NCI-H345 (cell line): Measurements from ENCODE around the gene PDE4B.

ENCODE experiments used
- DNase-seq: peaks from one replicate; lab custom pipeline; 2025; lab: John Stamatoyannopoulos, UW

PDE4B gene

DNA sequence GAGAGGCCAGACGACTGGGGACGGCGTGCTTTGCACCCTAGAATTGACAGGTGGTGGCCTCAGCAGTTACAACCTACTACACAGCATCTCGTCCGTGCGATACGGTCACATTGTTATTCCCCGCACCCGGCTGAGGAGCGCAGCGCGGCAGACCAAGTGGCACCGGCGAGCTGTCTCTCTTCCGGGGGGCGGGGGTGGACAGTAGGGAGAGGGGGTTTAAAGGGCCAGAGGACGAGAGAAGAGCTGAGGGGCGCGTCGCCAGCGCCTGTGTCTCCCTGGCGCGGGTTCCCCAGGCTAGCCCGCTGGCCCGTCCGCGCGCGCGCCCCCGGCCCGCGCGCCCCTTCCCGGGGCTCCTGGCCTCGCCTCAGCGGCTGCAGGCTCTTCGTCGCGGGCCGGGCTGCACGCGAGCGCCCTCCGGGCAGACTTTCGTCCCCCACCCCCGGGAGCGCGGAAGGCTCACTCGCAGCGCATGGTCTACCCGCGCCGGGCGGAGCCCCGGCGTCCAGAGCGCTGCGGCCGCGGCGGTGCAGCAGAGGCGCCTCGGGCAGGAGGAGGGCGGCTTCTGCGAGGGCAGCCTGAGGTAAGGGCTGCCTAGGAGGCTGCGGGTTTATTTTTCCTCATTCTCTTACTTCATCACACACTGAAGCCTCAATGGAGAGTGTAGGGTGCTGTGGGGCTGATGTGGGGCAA, at the start of gene PDE4B:
Gene PDE4B, plus strand, starts transcription at position 227 of the 690 bp plus-strand sequence.
- peak; percentile 52 for DNase-seq

DNA sequence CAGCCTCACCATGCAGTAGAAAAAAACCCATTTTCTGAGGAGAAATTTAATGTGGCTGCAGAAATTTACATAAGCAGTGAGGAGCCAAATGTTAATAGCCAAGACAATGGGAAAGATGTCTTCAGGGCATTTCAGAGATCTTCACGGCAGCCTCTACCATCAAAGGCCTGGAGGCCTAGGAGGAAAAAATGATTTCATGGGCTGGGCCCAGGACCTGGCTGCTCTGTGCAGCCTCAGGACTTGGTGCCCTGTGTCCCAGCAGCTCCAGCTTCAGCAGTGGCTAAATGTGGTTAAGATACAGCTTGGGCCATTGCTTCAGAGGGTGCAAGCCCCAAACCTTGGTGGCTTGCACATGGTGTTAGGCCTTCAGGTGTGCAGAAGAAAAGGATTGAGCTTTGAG, 48.0 kb upstream of the PDE4B start:
- DNase-seq: no peak

DNA sequence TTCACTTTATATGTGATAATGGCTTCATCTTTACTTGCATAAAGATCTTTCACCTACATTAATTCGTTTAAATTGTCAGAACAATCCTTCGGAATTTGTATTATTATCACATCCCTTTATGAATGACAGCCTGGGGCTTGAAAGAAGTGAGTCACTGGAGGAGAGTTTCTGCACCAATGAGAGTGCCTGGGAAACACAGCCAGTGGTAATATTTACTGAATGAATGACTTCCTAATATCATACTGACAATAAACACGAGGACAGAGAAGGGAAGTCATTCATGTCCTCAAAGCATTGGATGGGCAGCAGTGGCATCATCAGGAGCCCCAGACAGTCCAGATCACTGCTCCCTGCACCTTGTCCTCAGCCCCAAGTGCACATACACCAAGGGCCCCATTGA, 40.7 kb upstream of the PDE4B start:
- no peak for DNase-seq

DNA sequence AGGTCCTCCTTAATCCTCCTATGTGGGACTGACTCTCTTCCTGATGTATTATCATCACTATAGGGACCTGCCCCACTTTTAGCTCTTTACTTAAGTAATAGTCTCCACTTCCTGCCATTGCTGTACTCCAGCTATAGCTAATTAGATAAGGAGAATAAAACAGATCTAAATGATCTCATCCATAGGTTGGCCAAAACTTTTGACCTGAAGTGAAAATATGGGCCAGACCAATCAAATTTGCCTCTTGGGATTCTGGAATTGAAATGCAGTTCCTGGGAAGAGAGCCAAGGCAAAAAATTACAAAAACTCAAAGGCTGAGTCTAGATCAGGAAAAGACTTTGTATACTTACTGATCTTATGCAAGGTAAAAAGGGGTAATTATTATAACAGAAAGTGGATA, 36.1 kb upstream of the PDE4B start:
- DNase-seq: no peak

DNA sequence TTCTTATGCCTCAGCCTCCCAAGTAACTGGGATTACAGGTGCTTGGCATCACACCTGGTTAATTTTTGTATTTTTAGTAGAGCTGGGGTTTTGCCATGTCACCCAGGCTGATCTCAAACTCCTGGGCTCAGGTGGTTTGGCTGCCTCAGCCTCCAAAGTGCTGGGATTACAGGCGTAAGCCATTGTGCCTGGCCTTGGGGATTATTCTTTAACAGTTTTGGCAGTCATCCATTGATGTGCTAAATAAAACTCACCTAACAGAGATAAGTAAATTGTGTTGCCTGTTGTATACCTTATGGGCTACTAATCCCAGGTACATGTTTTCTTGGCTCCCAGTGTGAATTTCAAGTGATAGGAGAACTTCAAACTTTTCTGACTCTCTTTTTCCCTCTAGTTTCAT, 35.2 kb upstream of the PDE4B start:
- DNase-seq: no peak

DNA sequence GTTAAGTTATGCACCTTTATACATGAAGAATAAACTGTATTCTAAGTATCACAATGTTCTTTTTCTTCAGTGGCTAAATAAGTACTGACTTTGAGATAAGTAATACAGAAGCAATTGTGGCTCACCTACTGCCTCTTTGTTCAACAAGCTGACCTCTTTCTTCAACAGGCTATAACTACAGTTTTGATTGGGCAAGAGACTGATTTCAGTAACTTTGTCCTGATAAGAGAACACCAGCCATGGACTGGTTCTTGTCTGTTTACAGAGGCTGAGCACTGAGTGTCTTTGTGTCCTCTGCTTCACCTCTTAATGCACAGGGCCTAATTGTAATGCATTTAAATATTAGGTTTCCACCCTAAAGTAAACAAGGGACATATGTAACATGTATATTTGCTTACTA, 34.6 kb upstream of the PDE4B start:
- DNase-seq: no peak

DNA sequence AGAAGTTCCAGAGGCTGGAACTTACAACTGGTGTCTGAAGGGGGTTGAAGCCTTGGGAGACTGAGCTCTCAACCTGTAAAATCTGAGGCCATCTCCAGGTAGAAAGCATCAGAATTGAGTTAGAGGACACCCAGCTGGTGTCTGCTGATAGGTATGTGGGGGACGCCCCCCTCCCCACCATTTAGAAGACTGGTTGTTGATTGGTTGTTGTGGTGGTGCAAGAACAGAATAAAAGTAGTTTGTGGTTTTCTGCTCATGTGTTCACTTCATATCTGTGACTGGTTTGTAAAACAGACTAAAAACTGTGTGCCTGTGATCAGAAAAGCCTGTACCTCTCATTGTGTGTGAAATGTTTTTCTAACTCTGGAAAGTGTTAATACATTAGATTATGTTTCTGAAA, 33.2 kb upstream of the PDE4B start:
- no peak for DNase-seq

DNA sequence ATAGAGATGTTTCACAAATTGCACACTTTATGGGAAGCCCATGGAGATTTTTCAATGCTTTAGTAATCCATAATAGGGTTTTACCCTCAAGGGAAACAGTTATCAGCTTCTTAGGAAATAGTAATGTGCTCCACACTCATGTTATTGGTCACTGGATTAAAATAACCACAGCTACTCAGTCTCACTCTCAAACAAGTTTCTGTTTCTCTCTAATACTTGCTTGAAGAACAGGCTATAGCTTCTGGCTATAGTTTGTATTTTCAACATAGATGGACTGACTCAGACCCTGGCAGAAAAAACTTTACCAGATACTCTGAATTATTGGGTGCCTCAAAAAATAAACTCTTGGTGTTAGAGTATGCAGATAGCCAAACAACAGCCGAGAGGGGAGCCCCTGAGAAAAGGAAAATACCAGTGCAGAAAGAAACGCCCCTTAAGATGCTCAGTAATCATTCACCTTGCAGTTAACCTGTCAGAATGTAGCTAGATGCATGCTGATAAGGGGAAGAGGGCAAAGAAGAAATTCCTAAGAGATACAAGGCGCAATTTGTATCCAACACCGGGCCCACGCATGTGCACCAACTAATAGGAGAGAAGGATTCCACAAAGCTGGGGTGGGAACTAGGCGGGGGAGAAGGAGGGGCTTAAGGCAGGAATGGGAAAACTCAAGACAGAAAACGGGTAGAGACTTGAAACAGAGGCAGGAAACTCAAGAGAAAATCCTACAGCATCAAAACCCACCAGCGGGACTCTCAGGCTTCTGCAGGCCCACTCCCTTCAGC, 30.4 kb upstream of the PDE4B start:
- DNase-seq: no peak

DNA sequence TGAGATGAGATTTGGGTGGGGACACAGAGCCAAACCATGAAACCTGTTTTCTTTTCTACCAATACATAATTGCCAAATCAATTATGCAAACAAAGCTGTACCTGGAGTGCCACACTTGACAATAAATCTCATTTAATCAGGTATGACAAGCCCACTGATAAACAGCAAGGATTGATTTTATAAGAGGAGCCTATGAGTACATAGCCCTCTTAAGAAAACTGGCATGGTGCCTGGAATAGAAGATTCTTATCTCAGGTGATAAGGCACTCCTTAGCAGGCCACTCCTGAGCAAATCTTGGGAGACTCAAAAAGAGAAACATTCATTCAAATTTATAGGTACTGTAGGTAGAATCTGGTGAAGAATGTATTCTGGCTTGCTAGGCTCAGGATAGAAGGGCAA, 28.6 kb upstream of the PDE4B start:
- DNase-seq: peak; percentile 8

DNA sequence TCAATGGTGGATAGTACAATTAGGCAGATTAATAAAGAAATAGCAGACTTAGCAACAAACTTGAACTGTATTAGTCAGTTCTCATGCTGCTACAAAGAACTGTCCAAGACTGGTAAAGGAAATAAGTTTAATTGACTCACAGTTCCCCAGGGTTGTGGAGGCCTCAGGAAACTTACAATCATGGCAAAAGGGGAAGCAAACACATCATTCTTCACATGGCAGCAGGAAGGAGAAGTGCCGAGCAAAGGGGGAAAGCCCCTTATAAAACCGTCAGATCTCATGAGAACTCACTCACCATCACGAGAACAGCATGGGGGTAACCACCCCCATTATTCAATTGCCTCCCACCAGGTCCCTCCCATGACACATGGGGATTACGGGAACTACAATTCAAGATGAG, 27.1 kb upstream of the PDE4B start:
- no peak for DNase-seq

DNA sequence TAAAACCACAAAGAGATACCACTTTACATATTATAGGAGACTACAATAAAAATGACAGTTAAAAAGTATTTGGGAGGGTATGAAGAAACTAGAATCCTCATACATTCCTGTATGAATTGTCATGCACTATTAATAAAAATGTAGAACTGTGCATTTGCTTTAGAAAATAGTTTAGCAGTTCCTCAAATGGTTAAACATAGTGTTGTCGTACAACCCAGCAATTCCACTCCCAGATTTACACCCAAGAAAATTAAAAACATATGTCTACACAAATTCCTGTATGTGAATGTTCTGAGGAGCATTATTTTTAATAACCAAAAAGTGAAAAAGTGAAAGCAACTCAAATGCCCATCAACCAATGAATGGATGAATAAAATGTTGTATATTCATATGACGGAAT, 23.1 kb upstream of the PDE4B start:
- DNase-seq: no peak

DNA sequence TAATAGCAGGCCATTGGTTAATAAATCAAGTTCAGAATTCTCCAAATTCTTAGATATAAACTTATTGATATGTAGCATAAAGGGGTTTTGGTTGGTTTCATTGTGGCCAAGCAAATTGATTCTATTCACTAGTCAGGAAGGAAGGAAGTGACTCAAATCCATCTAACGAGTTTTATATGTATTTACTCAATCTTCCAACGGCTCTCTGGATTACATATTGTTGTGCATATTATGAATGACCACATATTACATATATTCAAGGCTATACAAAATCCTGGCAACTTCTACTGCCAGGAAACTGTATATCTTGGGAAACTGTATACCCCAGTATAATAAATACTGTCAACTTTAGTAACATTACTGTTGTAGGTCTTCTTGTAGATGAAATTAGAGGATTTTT, 20.1 kb upstream of the PDE4B start:
- DNase-seq: no peak

DNA sequence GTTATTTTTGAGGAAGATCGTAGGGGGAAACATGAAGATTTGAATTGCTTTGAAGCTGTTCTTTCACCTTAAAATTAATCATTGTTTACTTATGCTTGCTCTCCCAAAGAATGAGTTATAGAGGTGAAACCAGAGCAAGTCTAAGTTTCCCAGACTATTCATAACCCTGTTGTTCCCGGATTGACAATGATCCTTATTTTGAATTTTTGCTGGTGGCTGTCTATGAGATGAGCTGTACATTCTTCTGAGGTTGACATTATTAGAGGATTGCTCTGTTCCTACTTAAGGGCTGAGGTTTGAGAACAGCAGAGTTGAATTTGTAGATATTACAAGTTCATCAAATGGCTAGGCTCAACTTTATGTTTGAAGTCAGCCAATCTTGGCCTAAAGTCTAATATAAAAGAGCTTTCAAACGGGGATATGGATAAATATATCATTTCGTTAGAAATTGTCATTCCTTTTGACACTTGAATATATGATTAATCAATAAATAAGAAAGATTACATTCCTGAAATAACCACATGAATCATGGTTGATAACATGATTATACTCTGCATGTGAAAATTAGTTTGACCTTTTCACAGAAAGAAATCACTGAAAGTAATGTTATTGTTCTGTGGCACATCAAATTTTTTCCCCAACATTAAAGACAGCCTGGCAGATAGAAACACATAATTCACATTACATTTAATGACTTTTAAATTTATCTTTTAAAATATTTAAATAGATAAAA, 19.1 kb upstream of the PDE4B start:
- DNase-seq: no peak

DNA sequence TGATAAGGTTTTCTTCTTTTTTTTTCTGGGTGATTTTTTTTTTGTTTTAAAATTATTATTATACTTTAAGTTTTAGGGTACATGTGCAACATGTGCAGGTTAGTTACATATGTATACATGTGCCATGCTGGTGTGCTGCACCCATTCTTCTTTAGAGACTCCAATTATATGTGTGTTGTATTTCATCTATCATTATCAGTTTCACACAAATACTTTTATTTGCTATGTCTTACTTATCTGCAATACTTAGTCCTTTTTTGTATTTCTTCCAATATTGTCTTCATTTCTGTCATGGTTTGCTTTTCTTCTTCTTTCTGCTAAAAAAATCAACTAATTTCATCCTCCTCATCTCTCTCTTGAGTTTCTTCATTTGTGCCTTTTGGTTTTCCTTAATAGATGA, 3.9 kb upstream of the PDE4B start:
- no peak for DNase-seq

DNA sequence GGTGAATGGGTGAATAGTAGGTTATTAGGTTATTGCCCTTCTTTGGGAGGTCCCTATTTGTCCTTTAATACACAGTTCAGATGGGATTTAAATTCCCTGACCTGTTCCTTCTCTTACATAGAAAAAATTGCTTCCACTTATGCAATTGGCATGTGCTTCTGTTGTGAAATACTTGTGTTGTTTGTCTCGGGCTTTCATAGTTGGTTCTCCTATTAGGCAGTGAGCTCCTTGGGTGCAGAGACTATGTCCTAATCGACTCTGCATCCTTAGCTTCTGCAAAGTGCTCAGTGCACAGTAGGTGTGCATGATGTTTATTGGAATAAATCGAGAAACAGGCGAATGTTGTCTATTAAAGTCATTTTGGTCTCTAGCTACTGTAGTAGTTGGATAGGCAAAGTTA, 1.3 kb upstream of the PDE4B start:
- DNase-seq: no peak

DNA sequence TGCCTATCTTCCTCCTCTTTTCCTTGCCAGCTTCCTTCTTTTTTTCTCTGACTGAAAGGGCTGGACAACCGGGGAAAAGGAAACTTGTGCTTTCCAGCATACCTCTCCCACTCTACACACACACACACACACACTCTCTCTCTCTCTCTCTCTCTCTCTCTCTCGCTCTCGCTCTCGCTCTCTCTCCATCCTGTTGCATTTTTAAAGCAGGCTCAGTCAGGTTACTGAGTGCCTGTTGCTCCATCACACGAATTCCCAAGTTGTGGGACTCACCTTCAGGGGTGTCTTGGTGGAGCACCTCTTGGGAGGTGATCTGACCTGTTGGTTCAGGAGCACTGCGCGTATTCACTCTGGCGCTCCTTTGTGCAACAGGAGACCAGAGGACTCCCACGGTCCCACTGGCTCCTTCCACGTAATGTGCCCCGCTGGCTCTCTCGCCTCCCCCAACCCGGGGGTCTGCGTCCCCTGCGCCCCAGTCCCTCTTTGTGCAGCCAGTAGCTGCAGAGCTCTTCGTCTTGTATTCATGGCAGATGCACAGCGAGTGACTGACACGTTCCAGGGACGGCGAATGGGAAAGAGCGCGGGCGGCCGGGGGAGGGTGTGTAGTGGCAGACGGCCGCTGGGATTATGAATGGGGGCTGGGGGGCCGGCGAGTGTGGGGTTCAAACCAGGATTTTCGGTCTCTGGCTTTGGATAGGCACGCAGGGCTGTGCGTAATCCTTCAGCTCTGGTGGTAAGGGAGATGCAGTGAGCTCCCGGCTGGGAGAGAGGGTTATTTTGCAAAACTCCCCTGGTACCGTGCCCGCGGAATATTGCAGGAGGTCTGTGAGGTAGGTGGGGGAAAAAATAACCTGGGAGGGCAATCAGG, 660 bp upstream of the PDE4B start:
- peak; percentile 45 for DNase-seq

DNA sequence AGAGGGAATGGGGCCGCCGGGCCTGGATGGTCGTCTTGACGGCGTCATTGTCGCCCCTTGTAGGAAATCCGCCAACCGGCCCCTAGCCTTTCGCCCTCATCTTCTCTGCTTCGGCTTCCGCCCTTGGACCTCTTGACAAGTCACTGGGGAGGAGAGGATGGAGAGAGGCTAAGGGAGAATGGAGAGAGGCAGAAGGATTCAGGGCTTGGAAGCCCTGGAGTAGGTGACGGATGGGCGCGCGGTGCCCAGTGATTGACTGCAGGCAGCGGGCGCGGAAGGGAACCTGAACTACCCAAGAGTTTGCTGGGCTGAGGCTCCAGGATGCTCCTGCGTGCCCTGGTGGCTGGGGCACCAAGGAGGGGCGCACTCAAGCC, 651 bp downstream of the PDE4B start:
- peak; percentile 21 for DNase-seq

DNA sequence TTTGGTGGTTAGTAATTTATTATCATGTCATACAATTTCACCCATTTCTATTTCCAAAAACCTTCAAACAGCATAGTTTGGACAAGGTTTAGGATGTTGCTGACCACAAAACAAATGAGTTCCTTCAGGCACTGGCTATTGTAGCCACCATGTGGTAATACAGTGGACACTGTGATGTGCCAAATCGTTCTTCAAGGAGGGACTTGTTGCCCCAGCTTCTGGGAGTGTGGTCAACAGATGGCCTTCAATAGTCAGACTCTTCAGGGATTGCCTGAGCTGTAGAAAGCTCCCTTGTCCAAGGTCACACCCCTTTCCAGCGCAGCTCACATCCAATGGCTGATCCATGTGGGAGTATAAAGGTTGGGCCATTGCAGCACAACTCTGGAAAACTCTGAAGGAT, 2.6 kb downstream of the PDE4B start:
- no peak for DNase-seq

DNA sequence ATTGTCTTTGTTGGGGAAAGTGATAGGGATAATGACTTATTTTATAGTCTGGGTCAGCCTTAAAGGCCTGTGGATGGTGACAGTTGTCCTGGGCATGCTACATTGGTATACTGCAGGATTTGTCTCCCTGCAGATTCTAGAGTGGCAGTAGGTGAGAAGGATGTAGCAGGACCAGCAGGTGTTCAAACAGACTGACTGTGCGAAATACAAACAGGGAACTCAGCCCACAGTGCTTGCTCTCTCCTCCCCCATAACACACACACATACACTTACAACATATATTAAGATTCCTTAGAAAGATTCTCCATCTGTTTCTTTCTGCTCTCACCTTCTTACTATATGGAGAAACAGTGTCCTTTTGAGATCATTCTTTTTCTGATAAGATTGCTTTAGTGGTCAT, 6.9 kb downstream of the PDE4B start:
- peak; percentile 52 for DNase-seq

DNA sequence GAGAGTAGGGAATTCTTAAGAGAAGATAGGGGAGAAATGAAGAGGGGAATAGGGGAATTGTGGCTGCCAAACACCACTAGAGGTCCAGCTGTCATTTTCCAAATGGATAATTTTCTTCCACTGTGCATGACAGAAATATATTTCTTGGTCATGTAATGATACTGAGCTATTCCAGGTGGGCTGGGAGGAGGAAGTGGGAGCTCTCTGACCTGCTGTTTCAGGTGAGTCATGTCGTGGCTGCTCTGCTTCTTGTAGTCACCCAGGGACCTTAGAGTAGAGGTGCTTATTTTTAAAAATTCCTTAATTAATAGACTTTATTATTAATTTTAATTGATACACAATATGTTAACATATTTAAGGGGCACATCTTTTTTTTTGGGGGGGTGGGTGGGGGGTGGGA, 11.9 kb downstream of the PDE4B start:
- DNase-seq: no peak

DNA sequence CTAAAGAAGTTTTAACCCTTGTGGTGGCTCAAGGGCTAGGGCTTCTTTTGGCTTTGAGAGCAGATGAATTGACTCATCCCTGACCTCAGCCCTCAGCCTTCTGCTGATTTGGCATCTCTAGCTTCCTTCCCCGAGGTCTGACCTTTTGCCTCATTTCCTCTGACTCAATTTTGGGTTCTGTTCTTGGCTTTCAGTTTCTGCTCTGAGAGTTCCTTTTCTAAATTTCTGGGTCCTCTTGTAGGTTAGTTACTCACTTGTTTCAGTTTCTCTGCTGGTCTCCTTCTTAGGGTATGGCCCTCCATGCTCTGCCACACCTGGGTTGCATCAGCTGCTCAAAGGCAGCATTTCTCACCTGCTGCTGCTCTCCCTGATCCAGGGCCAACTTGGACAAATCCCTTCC, 19.4 kb downstream of the PDE4B start:
- peak; percentile 12 for DNase-seq

DNA sequence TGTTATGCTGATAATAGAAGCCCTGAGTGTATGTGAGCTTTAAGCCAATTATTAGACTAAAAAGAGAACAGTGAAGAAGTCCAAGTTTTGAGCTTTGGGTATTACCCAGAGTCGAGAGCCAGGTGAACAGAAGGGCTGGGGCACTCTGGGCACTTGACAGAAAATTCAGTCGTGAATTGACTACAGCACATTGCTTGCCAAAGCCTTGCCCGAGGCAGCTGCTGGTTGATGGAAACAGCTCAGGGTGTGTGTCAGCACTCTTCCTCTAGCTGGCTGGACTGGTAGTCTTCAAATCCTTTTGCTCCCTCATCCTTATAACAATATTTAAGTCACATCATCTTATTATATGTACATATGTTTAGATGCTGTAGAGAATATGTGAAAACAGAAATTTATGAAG, 21.3 kb downstream of the PDE4B start:
- DNase-seq: peak; percentile 59
